ENCODE data around the gene AKIP1.

The AKIP1 gene

DNA sequence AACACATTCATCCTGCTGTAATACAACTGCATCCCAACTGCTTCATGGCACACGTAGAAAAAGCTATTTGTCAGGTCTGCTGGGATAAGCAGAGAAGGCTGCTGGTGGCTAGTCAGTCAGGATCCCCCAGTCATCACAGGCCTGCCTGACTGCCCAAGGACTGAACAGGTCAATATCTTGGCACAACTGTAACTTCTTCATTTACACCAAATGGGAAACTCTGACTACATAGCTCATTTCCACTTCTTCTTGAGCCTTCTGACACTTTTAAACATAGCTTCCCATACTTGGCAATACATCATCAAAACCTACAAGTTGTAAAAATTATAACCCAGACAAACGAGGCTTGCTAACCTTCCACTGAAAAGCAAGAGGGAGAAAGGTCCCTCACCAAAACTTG lies 50.4 kb downstream of the AKIP1 start:
- no peak for DNase-seq

GRCh38 chr11:8962841-8963240 lies 51.9 kb downstream of the AKIP1 start:
- no peak for DNase-seq

DNA sequence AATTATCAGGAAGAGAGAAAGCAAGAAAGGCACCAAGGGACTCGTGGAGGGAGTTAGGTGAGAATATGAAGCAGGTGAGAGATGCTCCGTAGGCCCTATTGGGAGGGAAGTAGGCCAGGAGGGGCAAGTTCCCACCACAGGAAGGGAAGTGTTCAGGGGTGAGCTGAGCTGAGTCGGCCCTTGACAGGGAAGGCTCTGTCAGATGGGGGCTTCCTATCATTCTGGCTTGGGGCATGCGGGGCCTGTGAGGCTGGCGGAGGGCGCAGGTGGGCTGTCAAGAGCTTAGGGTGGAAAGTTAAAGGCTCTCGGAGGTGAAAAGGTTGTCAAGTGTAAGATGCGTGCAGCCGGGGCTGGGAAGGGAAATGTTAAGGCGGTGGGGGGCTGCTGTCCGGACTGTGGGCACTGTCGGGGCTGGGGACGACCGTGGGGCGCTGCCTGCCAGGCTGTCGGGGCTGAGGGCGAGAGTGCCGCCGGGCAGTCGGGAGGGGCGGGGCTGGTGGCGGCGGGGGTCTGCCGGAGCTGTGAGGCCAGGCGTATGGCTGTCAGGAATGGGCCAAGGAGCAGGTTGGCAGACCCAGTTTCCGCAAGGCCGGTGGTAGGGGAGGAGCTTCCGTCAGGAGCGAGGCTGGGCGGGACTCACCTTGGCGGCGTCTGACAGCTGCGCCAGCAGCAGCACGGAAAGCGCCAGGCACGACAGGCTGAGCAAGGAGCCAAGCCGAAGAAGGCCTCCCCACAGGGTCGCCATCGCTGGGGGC lies 52.8 kb downstream of the AKIP1 start:
- DNase-seq: peak; percentile 28

GRCh38 chr11:8964324-8965320 lies 53.6 kb downstream of the AKIP1 start, which contains the start of gene TMEM9B:
TMEM9B (minus strand) TSS chr11:8964442; CDS start chr11:8964313, 129 bp downstream.
- DNase-seq: peak; percentile 93

DNA sequence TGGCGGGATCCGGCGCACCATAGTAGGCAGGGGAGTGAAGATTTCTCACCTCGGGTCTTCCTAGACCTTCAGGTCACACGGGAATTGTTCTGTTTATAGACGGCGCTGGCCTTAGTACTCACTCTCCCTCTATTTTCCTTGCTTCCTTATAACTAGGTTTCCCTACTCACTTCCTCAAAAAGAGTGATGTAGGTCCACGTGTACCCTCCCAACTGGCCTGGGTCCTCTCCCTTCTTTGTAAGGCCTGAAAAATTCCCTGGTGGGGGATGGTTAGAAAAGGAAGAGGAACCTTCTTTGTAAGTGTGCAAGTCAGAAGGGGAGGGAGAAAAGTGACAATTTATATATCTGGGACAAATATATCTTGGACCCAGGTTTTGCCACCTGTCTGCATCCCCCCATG lies 56.2 kb downstream of the AKIP1 start:
- DNase-seq: no peak

All from right hindlimb (tissue), 1 donor.